ENCODE measurements around the gene E2F2. TPM values are rescaled to one million over a fixed set of nuclear protein-coding genes. Genes with fewer than 3 reads are reported as not detected.
A peak's percentile ranks its signal among the peaks of the same experiment; 100 is the strongest.

Gene E2F2
- total RNA-seq, 1 experiment from 2014 or later: 46.1 TPM

- no peak for DNase-seq (ENCODE audit: low spot score)
- intact Hi-C loops (cut with micrococcal nuclease; ENCODE audit: unreplicated experiment): no loop called here
- no peaks in the 10 kb centered on the region for H3K27me3 ChIP-seq (replicated peaks; ENCODE audit: insufficient read depth, low read depth, low read length, poor library complexity)
- ChIA-PET POLR2A (ENCODE audit: low non-redundant PET) (no interaction called here), CTCF (no interaction called here)
- H3K9me3 ChIP-seq (ENCODE audit: low read depth, low read length, poor library complexity, severe bottlenecking): no peaks in the 10 kb centered on the region
- no peak overlapping the region for H3K27ac ChIP-seq (ENCODE audit: low read depth, low read length, poor library complexity, severe bottlenecking)
- BruUV-seq (replicated peaks): no TSS peak
- no peaks in the 10 kb centered on the region for H3K36me3 ChIP-seq (ENCODE audit: insufficient read depth, low read length, poor library complexity, severe bottlenecking)
- peaks cover 26% of the 10 kb centered on the region for H3K4me1 ChIP-seq (ENCODE audit: insufficient read depth, low read length, poor library complexity, severe bottlenecking)
- TF ChIP-seq CTCF (conservative IDR thresholded peaks at IDR 0.05; ENCODE audit: low read depth, low read length): no peak
- TF ChIP-seq EZH2 (IDR thresholded peaks at IDR 0.05; ENCODE audit: borderline replicate concordance, low read depth, low read length, poor library complexity, severe bottlenecking): no peak
- H3K4me3 ChIP-seq (ENCODE audit: low read depth, low read length, poor library complexity, severe bottlenecking): peak overlapping the region; percentile 58
Observed at GRCh38 chr1:23567629-23567995, 36.6 kb upstream of the E2F2 start.

- H3K4me1 ChIP-seq (ENCODE audit: insufficient read depth, low read length, poor library complexity, severe bottlenecking): peaks cover 39% of the 10 kb centered on the region
- H3K27me3 ChIP-seq (replicated peaks; ENCODE audit: insufficient read depth, low read depth, low read length, poor library complexity): no peaks in the 10 kb centered on the region
- H3K27ac ChIP-seq (ENCODE audit: low read depth, low read length, poor library complexity, severe bottlenecking): no peak overlapping the region
- ChIA-PET POLR2A (ENCODE audit: low non-redundant PET) (no interaction called here), CTCF (no interaction called here)
- peak; percentile 45 for TF ChIP-seq CTCF (conservative IDR thresholded peaks at IDR 0.05; ENCODE audit: low read depth, low read length)
- TF ChIP-seq EZH2 (IDR thresholded peaks at IDR 0.05; ENCODE audit: borderline replicate concordance, low read depth, low read length, poor library complexity, severe bottlenecking): no peak
- intact Hi-C loops (cut with micrococcal nuclease; ENCODE audit: unreplicated experiment): no loop called here
- no peaks in the 10 kb centered on the region for H3K36me3 ChIP-seq (ENCODE audit: insufficient read depth, low read length, poor library complexity, severe bottlenecking)
- H3K9me3 ChIP-seq (ENCODE audit: low read depth, low read length, poor library complexity, severe bottlenecking): no peaks in the 10 kb centered on the region
- no peak overlapping the region for H3K4me3 ChIP-seq (ENCODE audit: low read depth, low read length, poor library complexity, severe bottlenecking)
- no TSS peak for BruUV-seq (replicated peaks)
- no peak for DNase-seq (ENCODE audit: low spot score)
Observed at GRCh38 chr1:23566304-23566703, 35.3 kb upstream of the E2F2 start.

- intact Hi-C loops (cut with micrococcal nuclease; ENCODE audit: unreplicated experiment): no loop called here
- no TSS peak for BruUV-seq (replicated peaks)
- ChIA-PET POLR2A (ENCODE audit: low non-redundant PET) (no interaction called here), CTCF (no interaction called here)
- Histone ChIP-seq H3K27ac (ENCODE audit: low read depth, low read length, poor library complexity, severe bottlenecking) (no peak overlapping the region), H3K36me3 (ENCODE audit: insufficient read depth, low read length, poor library complexity, severe bottlenecking) (no peaks in the 10 kb centered on the region), H3K9me3 (ENCODE audit: low read depth, low read length, poor library complexity, severe bottlenecking) (no peaks in the 10 kb centered on the region), H3K4me3 (ENCODE audit: low read depth, low read length, poor library complexity, severe bottlenecking) (no peak overlapping the region), H3K4me1 (ENCODE audit: insufficient read depth, low read length, poor library complexity, severe bottlenecking) (peaks cover 44% of the 10 kb centered on the region), H3K27me3 (replicated peaks; ENCODE audit: insufficient read depth, low read depth, low read length, poor library complexity) (no peaks in the 10 kb centered on the region)
- DNase-seq (ENCODE audit: low spot score): no peak
- no peak for TF ChIP-seq EZH2 (IDR thresholded peaks at IDR 0.05; ENCODE audit: borderline replicate concordance, low read depth, low read length, poor library complexity, severe bottlenecking)
- TF ChIP-seq CTCF (conservative IDR thresholded peaks at IDR 0.05; ENCODE audit: low read depth, low read length): no peak
Observed at GRCh38 chr1:23565776-23566175, 34.7 kb upstream of the E2F2 start.

Measured in A673 (cell line).